DMS 273 treated with DMSO at 0.1 percent for 48 hours (cell line): ENCODE measurements around the gene RUNDC3A.
A peak's percentile ranks its signal among the peaks of the same experiment; 100 is the strongest.

ENCODE experiments used
- DNase-seq: peaks from one replicate; lab custom pipeline; 2025; lab: John Stamatoyannopoulos, UW

Gene RUNDC3A

DNA sequence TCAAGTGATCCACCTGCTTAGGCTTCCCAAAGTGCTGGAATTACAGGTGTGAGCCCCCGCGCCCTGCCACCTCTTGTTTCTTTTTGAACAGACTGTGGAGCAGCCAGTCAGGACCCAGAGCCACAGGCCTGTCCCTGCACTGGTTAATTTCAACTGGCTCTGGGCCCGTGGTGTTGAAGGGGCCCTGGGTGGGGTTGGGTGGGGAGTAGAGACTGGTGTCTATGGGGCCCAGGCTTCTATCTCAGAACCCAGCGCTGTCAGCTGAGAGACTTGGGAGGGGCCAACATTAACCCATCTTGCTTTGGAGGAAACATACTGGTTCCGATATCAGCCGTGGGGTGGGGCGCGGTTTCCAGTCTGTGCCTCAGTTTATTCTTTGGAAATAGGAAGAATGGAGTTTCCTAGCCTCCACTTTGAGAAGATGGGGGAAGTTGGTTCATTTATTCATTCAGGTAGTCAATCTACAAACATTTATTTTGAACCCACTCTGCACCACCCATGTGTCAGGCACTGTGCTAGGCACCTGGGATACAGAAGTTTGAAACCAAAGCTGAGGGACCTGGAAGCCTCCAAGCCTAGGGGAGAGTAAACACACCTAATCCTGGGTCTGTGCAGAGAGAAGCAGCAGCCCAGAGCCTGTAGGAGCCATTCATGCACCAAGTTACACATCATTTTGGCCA lies 24.9 kb upstream of the RUNDC3A start:
- no peak for DNase-seq

GRCh38 chr17:44284024-44284400 lies 24.4 kb upstream of the RUNDC3A start:
- DNase-seq: no peak

DNA sequence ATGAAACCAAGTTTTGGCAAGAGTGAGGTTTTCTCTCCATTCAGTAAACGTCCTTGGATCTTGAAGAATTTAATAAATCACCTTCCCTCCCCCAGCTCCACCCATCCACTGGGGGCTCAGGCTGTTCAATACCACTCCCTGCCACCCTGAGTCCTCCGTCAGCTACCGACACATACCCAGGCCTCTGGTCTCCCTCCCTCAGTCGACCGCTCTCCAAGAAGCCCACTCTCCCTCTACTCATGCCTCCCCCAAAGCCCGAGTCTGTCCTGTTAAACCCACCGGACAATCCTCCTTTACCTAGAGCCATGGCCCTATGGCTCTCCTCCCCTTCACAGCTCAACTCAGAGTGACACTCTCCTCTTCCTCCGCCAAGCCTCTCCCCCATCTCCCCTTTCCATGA lies 20.8 kb upstream of the RUNDC3A start:
- no peak for DNase-seq

DNA sequence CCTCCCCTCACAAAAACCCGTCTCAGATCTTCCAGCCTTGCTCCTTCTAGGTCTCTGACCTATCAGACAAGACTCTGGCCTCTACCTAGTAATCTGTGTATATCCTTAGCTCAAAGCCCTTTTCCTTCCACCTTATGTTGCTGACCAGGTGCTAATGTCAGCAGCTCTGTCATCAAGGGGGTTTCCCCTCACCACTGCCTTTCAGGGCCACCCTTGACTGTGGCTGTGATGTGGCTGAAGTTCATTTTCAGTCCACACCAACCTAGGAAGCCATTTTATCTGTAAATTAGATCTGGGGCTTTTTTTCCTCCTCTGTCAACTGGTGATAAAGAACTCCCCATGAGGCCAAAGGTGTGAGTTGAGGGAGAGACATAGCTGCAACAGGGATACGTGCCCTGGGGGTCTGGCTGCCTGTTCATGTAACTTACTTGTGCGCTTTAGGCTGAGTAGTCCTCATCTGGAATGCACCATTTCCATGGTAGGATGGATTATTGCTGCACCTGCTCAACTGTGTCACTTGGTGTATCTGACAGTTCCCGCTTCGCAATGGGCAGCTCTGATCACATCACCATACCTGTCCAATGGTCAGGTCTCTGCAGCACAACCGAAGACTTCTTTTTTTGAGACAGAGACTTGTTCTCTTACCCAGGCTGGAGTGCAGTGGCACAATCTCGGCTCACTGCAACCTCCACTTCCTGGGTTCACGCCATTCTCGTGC lies 14.7 kb upstream of the RUNDC3A start:
- no peak for DNase-seq

- no peak for DNase-seq
These were observed 10.4 kb upstream of the RUNDC3A start for GRCh38 chr17:44297975-44298374.

DNA sequence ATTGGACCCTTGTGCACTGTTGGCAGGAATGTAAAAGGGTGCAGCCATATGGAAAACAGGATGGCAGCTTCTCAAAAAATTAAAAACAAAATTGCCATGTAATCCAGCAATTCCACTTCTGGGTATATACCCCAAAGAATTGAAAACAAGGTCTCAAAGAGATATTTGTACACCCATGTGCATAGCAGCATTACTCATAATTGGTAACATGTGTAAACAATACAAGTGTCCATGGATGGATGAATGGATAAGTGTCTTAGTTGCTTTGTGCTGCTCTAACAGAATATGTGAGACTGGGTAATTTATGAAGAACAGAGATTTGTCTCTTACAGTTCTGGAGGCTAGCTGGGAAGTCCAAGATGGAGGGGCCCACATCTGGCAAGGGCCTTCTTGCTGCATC lies 3.8 kb upstream of the RUNDC3A start:
- DNase-seq: no peak

DNA sequence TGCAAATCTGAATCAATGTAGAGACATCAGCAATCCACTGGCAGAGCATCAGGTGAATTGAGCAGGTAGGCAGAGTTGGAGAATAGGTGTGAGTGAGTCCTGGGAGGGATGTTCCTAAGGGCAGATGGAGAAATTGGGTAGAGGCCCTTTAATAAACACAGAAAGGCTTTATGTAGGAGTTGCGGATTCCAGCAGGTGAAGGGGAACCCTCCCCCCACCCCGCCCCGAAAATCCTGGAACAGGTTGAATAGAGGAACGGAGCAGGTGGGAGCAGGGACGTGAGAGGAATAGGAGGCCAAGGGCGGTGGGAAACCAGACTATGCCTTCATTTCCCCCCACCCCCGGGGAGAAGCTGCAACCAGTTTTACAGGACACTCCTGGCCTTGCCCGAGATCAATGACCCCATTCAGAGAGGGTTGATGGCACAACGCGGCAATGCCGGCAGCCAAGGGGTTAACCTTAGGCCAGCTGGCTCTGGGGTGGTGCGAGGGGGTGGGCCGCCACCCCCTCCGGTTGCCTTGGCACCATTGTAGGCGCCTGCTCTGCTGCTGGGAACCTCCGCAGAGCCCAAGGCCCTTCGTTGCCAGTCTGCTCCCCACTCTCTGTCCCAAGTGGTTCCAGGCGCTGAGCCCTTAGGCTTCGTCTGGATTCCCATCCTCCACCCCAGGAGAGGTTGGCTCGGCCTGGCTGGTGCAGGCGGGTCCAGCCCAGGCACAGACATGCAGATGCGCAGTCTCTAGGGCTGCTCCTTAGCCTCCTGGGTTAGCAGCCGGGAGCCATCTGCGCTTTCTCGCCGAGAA lies 814 bp upstream of the RUNDC3A start:
- peak; percentile 64 for DNase-seq

DNA sequence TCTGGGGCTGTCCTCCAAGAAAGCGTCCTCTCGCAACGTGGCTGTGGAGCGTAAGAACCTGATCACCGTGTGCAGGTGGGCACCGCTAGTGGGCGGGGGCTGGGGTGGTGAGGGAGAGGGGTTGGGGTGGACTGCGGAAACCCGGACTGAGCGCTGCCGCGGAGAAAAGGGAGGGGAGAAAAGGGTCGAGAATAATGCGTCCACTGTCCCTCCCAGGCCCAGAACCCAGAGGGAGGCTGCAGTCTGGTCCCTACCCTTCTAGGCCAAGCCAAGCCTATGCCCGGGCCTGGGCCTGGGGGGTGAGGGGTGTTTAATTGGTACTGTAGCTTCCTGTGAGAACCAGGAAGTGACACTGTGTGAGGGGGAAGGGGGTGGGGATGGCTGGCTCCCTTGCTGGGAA lies 464 bp downstream of the RUNDC3A start:
- DNase-seq: no peak

DNA sequence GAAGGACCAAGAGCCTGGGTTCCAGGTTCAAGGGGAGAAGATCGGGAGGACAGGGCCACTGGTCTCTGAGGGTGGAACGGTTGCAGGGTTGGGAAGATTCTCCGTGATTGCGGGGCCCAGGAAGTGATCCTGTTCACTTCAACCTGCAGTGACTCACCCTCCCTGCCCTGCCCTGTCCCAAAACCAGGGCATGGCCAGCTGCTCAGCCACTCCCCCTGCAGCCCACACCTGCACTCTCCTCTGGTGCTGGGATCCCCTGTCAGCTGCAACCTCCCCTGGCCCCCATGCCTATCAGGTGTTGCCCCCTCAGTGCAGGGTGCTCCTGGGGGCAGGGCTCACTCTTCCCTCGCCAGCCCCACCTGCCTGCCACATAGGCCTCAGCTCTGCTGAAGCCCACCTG lies 1.1 kb downstream of the RUNDC3A start:
- DNase-seq: no peak

DNA sequence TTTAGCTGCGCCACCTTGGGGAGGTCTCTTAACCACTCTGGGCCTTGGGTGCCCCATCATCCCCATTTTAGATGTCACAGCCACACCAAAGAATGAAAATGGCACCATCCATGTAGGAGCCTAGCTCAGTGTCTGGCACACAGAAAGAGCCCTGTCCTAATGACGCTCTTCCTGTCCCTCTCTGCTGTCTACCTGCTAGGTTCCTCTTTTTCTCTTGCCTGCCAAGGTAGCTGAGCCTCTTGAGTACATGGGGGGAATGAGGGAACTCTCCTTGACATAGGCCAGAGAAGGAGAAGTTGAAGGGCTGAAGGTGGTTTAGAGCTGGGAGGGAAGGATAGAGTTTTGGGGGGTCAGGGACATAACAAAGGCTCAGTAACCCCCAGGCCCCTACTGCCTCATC lies 1.8 kb downstream of the RUNDC3A start:
- DNase-seq: no peak

GRCh38 chr17:44310609-44311376 lies 2.4 kb downstream of the RUNDC3A start:
- DNase-seq: no peak

GRCh38 chr17:44311562-44312181 lies 3.3 kb downstream of the RUNDC3A start:
- no peak for DNase-seq

DNA sequence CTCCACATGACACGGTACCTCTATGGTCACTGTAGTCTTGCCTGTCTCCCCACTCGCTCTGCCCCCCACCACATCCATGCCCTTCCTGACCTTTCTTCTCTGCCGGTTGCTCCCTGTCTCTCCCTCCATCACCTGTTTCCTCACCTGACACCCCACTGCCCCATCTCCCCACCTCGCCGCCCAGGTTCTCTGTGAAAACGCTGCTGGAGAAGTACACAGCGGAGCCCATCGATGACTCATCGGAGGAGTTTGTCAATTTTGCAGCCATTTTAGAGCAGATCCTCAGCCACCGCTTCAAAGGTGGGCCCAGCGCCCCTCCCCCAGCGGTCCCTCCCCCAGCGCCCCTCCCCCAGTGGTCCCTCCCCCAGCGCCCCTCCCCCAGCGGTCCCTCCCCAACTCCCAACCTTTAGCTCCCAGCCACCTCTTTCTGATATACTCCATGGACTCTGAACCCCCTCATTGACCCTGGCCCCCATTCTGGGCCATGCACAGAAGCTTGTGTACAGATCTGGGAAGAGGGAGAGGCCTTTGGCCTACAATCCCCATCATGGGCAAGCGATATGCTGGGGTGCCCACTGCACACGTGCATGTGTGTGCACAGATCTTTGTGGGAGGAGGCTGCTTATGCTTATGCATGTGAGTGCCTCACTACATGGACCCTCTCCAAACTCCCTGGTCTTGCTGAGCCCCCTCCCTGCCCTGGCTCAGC lies 4.1 kb downstream of the RUNDC3A start:
- DNase-seq: no peak

- DNase-seq: no peak
These were observed 5.6 kb downstream of the RUNDC3A start for GRCh38 chr17:44314031-44314430.

- DNase-seq: no peak
These were observed 6.1 kb downstream of the RUNDC3A start for GRCh38 chr17:44314524-44314868.

DNA sequence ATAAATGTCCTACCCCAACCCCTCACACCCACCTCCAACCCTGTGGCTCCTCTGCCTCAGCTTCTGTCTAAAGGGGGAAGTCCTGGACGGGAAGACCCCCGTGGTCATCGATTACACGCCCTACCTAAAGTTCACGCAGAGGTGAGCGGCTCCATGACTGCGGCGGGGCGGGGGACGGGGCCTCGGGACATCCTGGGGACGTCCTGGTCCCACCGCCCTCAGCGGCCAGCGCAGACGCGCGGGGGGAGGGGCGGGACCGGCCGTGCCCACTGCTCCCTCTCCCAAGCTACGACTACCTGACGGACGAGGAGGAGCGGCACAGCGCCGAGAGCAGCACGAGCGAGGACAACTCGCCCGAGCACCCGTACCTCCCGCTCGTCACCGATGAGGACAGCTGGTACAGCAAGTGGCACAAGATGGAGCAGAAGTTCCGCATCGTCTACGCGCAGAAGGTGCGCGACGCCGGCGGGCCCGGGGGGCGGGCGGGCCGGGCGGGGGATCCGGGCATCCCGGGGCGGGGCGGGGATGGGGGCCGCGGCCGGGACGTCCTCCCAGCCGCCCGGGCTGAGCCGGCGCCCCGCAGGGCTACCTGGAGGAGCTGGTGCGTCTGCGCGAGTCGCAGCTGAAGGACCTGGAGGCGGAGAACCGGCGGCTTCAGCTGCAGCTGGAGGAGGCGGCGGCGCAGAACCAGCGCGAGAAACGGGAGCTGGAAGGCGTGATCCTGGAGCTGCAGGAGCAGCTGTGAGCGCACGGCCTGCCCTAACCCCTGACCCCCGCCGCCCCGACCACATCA lies 6.7 kb downstream of the RUNDC3A start:
- DNase-seq: no peak

GRCh38 chr17:44315760-44316731 lies 7.6 kb downstream of the RUNDC3A start:
- DNase-seq: no peak

DNA sequence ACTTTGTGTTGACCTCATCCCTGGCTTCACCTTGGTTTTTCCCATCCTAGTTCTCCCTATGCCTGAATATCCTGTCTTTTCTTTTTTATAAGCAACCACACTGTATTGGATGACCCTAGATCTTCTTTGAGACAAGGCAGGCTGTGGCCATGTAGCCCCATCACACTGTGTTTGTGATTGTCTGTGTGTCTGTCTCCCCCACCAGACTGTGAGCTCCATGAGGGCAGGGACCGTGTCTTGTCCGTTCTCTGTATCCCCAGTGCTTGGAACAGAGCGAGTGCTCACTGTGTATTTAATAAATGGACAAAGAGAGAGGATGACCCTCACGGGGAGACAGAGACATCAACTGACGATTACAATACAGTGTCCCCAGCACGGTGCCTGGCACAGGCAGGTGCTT lies 9.1 kb downstream of the RUNDC3A start:
- no peak for DNase-seq
